MM.1S (cell line): ENCODE results near the gene HM13.

Experiments
- DNase-seq: peaks from one replicate; pipeline ENCODE4 v3.0.0-alpha.2; 2015
- H2AFZ ChIP-seq: fragments of 300-600 bp; sonication (generic); 2 replicates; pipeline ENCODE4 v1.6.0; 2016; ENCODE audit warnings: antibody characterized with exemption, low read length
- H3F3A ChIP-seq: fragments of 300-600 bp; sonication (generic); 2 replicates; pipeline ENCODE4 v1.6.1; 2016; ENCODE audit warnings: mild to moderate bottlenecking, antibody characterized with exemption, low read length, moderate library complexity, mixed read lengths; ENCODE audit not compliant: insufficient read depth
- H3K27ac ChIP-seq: fragments of 300-600 bp; sonication (generic); 2 replicates; pipeline ENCODE4 v1.5.1; 2016; ENCODE audit warnings: mild to moderate bottlenecking, low read length
- H3K27me3 ChIP-seq: fragments of 300-600 bp; sonication (generic); replicated peaks from 2 replicates; pipeline ENCODE4 v1.6.0; 2016; ENCODE audit warnings: low read length; ENCODE audit not compliant: insufficient read depth
- H3K36me3 ChIP-seq: fragments of 300-600 bp; sonication (generic); replicated peaks from 2 replicates; pipeline ENCODE4 v1.6.1; 2016; ENCODE audit warnings: mild to moderate bottlenecking, low read length, mixed read lengths; ENCODE audit not compliant: insufficient read depth
- H3K4me1 ChIP-seq: fragments of 300-600 bp; sonication (generic); 2 replicates; pipeline ENCODE4 v1.6.1; 2016; ENCODE audit warnings: low read length, mixed read lengths
- H3K4me2 ChIP-seq: fragments of 300-600 bp; sonication (generic); 2 replicates; pipeline ENCODE4 v1.6.0; 2016; ENCODE audit warnings: low read depth, low read length
- H3K4me3 ChIP-seq: fragments of 300-600 bp; sonication (generic); 2 replicates; pipeline ENCODE4 v1.5.1; 2016; ENCODE audit warnings: low read length, mixed read lengths
- H3K79me2 ChIP-seq: fragments of 300-600 bp; sonication (generic); 2 replicates; pipeline ENCODE4 v1.6.1; 2016; ENCODE audit warnings: mixed run types, low read length, mixed read lengths
- H3K9ac ChIP-seq: fragments of 300-600 bp; sonication (generic); 2 replicates; pipeline ENCODE4 v1.6.1; 2016; ENCODE audit warnings: low read length, mixed read lengths
- H3K9me2 ChIP-seq: fragments of 300-600 bp; sonication (generic); replicated peaks from 2 replicates; pipeline ENCODE4 v1.6.1; 2016; ENCODE audit warnings: mild to moderate bottlenecking, low read length, mixed read lengths; ENCODE audit not compliant: insufficient read depth
- H3K9me3 ChIP-seq: fragments of 300-600 bp; sonication (generic); replicated peaks from 2 replicates; pipeline ENCODE4 v1.6.1; 2016; ENCODE audit warnings: mild to moderate bottlenecking, low read length, mixed read lengths; ENCODE audit not compliant: insufficient read depth
- H4K20me1 ChIP-seq: fragments of 300-600 bp; sonication (generic); 2 replicates; pipeline ENCODE4 v1.6.1; 2016; ENCODE audit warnings: mild to moderate bottlenecking, low read length, moderate library complexity, mixed read lengths; ENCODE audit not compliant: insufficient read depth
- EZH2 ChIP-seq: fragments of 300-600 bp; sonication (generic); optimal IDR thresholded peaks from 2 replicates; pipeline ENCODE3; 2017; ENCODE audit warnings: low read depth, mild to moderate bottlenecking, antibody characterized with exemption, low read length, mixed read lengths
- EZH2phosphoT487 ChIP-seq: fragments of 300-600 bp; sonication (generic); IDR thresholded peaks from 2 replicates; pipeline ENCODE4 v1.6.1; 2018; ENCODE audit warnings: antibody characterized with exemption, low read length
- TF ChIP-seq, protein P1 (sequence below): fragments of 300-600 bp; sonication (generic); IDR thresholded peaks from 2 replicates; pipeline ENCODE4 v1.5.1; 2016; ENCODE audit warnings: antibody characterized with exemption, low read length, mixed read lengths

The HM13 gene

DNA sequence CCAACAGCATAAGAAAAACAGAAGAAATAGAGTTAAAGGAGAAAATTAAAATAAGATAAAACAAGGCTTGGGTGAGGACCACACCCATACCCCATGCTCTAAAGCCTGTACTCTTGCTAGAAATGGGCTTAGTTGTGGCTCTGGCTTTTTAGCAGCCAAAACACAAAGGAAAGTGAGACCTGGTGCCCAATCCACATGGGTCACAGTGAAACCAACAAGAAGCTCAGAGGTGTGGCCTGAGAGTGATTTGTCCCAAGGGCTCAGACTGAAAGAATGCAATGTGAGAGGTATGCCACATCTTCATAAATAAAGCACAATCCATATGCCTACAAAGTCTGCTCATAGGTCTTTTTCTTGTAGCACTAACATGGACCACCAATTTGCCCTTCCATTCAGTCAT is 21.1 kb downstream of the HM13 start:
- Histone ChIP-seq H3K4me1 (peaks cover 6% of the 10 kb centered on the region; the same call in 1 of the 2 replicates), H3K27ac (no peak overlapping the region), H3K4me3 (no peak overlapping the region), H3K27me3 (no peaks in the 10 kb centered on the region), H4K20me1 (peaks cover 57% of the 10 kb centered on the region), H3F3A (peaks cover 6% of the 10 kb centered on the region; the same call in 1 of the 2 replicates), H3K4me2 (no peak overlapping the region), H3K36me3 (peaks cover 45% of the 10 kb centered on the region), H3K79me2 (peaks cover 99% of the 10 kb centered on the region), H3K9me3 (no peaks in the 10 kb centered on the region), H2AFZ (no peak overlapping the region), H3K9me2 (no peaks in the 10 kb centered on the region), H3K9ac (no peak overlapping the region)
- TF ChIP-seq, protein P1, sequence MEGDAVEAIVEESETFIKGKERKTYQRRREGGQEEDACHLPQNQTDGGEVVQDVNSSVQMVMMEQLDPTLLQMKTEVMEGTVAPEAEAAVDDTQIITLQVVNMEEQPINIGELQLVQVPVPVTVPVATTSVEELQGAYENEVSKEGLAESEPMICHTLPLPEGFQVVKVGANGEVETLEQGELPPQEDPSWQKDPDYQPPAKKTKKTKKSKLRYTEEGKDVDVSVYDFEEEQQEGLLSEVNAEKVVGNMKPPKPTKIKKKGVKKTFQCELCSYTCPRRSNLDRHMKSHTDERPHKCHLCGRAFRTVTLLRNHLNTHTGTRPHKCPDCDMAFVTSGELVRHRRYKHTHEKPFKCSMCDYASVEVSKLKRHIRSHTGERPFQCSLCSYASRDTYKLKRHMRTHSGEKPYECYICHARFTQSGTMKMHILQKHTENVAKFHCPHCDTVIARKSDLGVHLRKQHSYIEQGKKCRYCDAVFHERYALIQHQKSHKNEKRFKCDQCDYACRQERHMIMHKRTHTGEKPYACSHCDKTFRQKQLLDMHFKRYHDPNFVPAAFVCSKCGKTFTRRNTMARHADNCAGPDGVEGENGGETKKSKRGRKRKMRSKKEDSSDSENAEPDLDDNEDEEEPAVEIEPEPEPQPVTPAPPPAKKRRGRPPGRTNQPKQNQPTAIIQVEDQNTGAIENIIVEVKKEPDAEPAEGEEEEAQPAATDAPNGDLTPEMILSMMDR: no peak
- TF ChIP-seq EZH2 (no peak), EZH2phosphoT487 (no peak)
- DNase-seq: no peak

DNA sequence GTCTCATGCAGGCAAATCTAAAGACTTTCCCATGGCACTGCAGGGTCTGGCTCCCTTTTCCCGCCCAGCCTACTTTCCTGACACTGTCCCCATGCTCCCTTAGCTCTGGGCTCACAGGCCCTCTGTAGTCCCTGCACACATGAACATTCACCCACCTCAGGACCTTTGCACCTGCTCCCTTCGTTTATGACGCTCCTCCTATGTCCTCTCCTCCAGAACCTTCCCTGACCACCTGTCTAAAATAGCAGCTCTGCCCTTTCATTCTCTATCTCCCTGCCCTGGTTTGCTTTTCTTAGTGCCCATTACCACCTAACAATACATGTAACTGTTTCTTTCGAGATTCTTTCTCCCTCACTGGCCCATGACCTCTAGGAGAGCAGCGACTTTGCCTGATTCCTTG is 22.3 kb downstream of the HM13 start:
- DNase-seq: no peak
- Histone ChIP-seq H3F3A (peaks cover 8% of the 10 kb centered on the region; the same call in 1 of the 2 replicates), H3K36me3 (peaks cover 41% of the 10 kb centered on the region), H3K27me3 (no peaks in the 10 kb centered on the region), H3K4me3 (no peak overlapping the region), H3K9me2 (no peaks in the 10 kb centered on the region), H3K79me2 (peaks cover 99% of the 10 kb centered on the region), H3K9me3 (no peaks in the 10 kb centered on the region), H3K4me2 (no peak overlapping the region), H4K20me1 (peaks cover 50% of the 10 kb centered on the region), H2AFZ (no peak overlapping the region), H3K9ac (no peak overlapping the region), H3K27ac (no peak overlapping the region), H3K4me1 (peaks cover 6% of the 10 kb centered on the region; the same call in 1 of the 2 replicates)
- TF ChIP-seq EZH2phosphoT487: no peak
- TF ChIP-seq EZH2: no peak
- TF ChIP-seq, protein P1: no peak

DNA sequence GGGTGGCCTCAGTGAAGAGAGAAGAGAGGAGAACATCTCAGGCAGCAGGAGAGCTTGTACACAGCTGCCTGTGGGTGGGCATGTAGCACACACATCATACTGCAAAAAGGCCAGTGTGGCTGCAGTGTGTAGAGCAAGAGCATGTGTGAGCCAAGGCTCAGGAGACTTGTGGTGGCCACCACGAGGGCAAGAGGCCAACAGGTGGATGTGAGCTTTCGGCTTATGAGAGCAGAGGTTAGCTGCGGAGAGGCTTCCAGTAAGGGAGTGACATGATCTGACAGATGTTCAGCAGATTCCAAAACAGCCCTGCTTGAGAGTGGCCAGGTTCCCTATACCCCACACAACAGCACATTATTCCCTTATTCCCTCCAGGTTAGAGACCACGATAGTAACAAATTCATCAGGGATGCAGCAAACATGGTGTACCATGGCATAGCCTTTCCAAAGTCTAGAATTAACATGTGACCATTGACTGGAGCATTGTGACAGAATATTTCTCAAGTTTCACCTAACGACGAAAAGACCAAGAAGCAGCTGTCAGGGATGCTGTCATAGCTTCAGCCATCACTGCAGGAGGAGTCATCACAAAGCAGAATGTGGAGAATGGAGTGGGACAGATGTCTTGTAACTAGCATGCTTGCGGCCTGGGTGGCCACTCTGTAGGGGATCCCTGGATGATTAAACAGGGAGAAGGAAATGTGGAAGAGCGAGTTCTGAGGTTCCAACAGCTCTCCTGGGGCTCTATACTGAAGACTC is 23.1 kb downstream of the HM13 start:
- Histone ChIP-seq H3K36me3 (peaks cover 41% of the 10 kb centered on the region), H3K9ac (no peak overlapping the region), H3K4me1 (peaks cover 6% of the 10 kb centered on the region; the same call in 1 of the 2 replicates)

More for the DNA sequence above, 23.1 kb downstream of the HM13 start:
- TF ChIP-seq EZH2 (no peak), EZH2phosphoT487 (no peak)
- TF ChIP-seq, protein P1: no peak
- Histone ChIP-seq H3F3A (peaks cover 10% of the 10 kb centered on the region; the same call in 1 of the 2 replicates), H2AFZ (no peak overlapping the region), H4K20me1 (peaks cover 45% of the 10 kb centered on the region), H3K79me2 (peaks cover 99% of the 10 kb centered on the region), H3K9me2 (no peaks in the 10 kb centered on the region), H3K4me3 (no peak overlapping the region), H3K27ac (no peak overlapping the region), H3K4me2 (no peak overlapping the region), H3K9me3 (no peaks in the 10 kb centered on the region), H3K27me3 (no peaks in the 10 kb centered on the region)
- no peak for DNase-seq
